GM12878 (cell line): Measurements from ENCODE around the gene ANO1. TPM values are rescaled to one million over a fixed set of nuclear protein-coding genes. Genes with fewer than 3 reads are reported as not detected.

ENCODE experiments used
- ATAC-seq: fragments of 200-7000 bp; cut with Tn5 transposase; 3 replicates; pipeline ENCODE4 v1.9.1; 2020; ENCODE audit warnings: mild to moderate bottlenecking, moderate library complexity
- BruUV-seq: library from RNA; stranded (reverse); fragments of 400-500 nt; replicated peaks from 2 replicates; lab custom pipeline; 2021; lab: Mats Ljungman, UMichigan
- CTCF ChIA-PET: fragments of 300-600 bp; sonication (Branson Sonifier 250); formaldehyde crosslinking; extraction: SDS; loops from one replicate; lab custom pipeline; 2021; ENCODE audit warnings: inconsistent platforms; lab: Yijun Ruan, JAX
- POLR2A ChIA-PET: fragments of 350-600 bp; formaldehyde crosslinking; extraction: SDS; loops from one replicate; lab custom pipeline; 2021; ENCODE audit warnings: inconsistent platforms; lab: Charles Lee
- RAD21 ChIA-PET: fragments of 300-600 bp; sonication (Branson Sonifier 250); formaldehyde crosslinking; loops from one replicate; lab custom pipeline; 2023; ENCODE audit warnings: antibody characterized with exemption; ENCODE audit not compliant: unreplicated experiment; lab: Charles Lee
- SMC1A ChIA-PET: fragments of 300-600 bp; sonication (Branson Sonifier 250); formaldehyde crosslinking; loops from one replicate; lab custom pipeline; 2023; ENCODE audit not compliant: unreplicated experiment, uncharacterized antibody; lab: Charles Lee
- DNase-seq: peaks from one replicate; pipeline ENCODE4 v3.0.0-alpha.2; 2011; ENCODE audit warnings: low read depth, low spot score
- FAIRE-seq: peaks from 3 replicates; lab custom pipeline; 2011; peaks lifted over from hg19 to GRCh38; lab: Jason Lieb, UNC
- H2AFZ ChIP-seq: 2 replicates; pipeline ENCODE4 v1.6.0; 2011; ENCODE audit warnings: low read depth, low read length, control low read depth; ENCODE audit not compliant: control insufficient read depth
- H3K27ac ChIP-seq: 2 replicates; pipeline ENCODE4 v1.5.1; 2011; ENCODE audit warnings: control low read depth; ENCODE audit not compliant: control insufficient read depth, insufficient read depth
- H3K27me3 ChIP-seq, 2 experiments: replicated peaks in 1 of 2; 2 replicates each; pipeline versions ENCODE4 v1.6.0 to v1.6.1; 2011; ENCODE audit warnings: low read length in 1 of 2; ENCODE audit not compliant: control insufficient read depth in 2 of 2, insufficient read depth in 2 of 2
- H3K36me3 ChIP-seq, 2 experiments: 2 replicates each; pipeline ENCODE4 v1.5.1; 2011; ENCODE audit warnings: low read length in 1 of 2; ENCODE audit not compliant: control insufficient read depth in 2 of 2, insufficient read depth in 2 of 2
- H3K4me1 ChIP-seq: 2 replicates; pipeline ENCODE4 v1.6.1; 2011; ENCODE audit warnings: mild to moderate bottlenecking, low read length, moderate library complexity, mixed read lengths; ENCODE audit not compliant: control insufficient read depth, insufficient read depth
- H3K4me2 ChIP-seq: 2 replicates; pipeline ENCODE4 v1.6.0; 2011; ENCODE audit warnings: control low read depth; ENCODE audit not compliant: control insufficient read depth, insufficient read depth
- H3K4me3 ChIP-seq: fragments of 200-600 bp; sonication (generic); 2 replicates; pipeline ENCODE4 v1.5.1; 2016
- H3K79me2 ChIP-seq: 2 replicates; pipeline ENCODE4 v1.6.0; 2011; ENCODE audit warnings: low read length; ENCODE audit not compliant: control insufficient read depth, insufficient read depth
- H3K9ac ChIP-seq: 2 replicates; pipeline ENCODE4 v1.8.0; 2011; ENCODE audit warnings: low read length, control low read depth, mixed read lengths; ENCODE audit not compliant: control insufficient read depth, insufficient read depth
- H3K9me3 ChIP-seq: replicated peaks from 3 replicates; pipeline ENCODE4 v1.5.1; 2011; ENCODE audit warnings: mild to moderate bottlenecking, low read length; ENCODE audit not compliant: control insufficient read depth, insufficient read depth
- H4K20me1 ChIP-seq: 2 replicates; pipeline ENCODE4 v1.6.0; 2011; ENCODE audit not compliant: control insufficient read depth, insufficient read depth
- CEBPB ChIP-seq, 2 experiments: fragments of 150-350 bp in 1 of 2; IDR thresholded peaks; 2 replicates each; pipeline ENCODE4 v1.6.1; 2012 to 2014; ENCODE audit warnings: low read depth in 2 of 2, low read length in 2 of 2, borderline replicate concordance in 1 of 2, inconsistent platforms in 1 of 2
- CHD2 ChIP-seq: IDR thresholded peaks from 2 replicates; pipeline ENCODE4 v1.6.1; 2011; ENCODE audit warnings: low read depth, low read length, improper control_type of control experiment, borderline replicate concordance
- CHD4 ChIP-seq: fragments of 200-600 bp; sonication (generic); IDR thresholded peaks from 2 replicates; pipeline ENCODE4 v1.6.1; 2016; ENCODE audit warnings: mild to moderate bottlenecking
- ELK1 ChIP-seq: IDR thresholded peaks from 2 replicates; pipeline ENCODE4 v1.6.1; 2012; ENCODE audit warnings: low read depth, low read length, improper control_type of control experiment
- NKRF ChIP-seq: fragments of 450-650 bp; conservative IDR thresholded peaks from 2 replicates; pipeline ENCODE4 v1.6.1; 2017; ENCODE audit warnings: mild to moderate bottlenecking, moderate library complexity
- RFX5 ChIP-seq: IDR thresholded peaks from 2 replicates; pipeline ENCODE4 v1.6.1; 2011; ENCODE audit warnings: low read depth, low read length, improper control_type of control experiment
- TARDBP ChIP-seq: IDR thresholded peaks from 2 replicates; pipeline ENCODE4 v1.6.1; 2016; ENCODE audit warnings: borderline replicate concordance
- TBL1XR1 ChIP-seq: IDR thresholded peaks from 2 replicates; pipeline ENCODE4 v1.6.1; 2012; ENCODE audit warnings: low read depth, low read length, improper control_type of control experiment
- ZBED1 ChIP-seq: IDR thresholded peaks from 2 replicates; pipeline ENCODE4 v1.6.1; 2016; ENCODE audit warnings: borderline replicate concordance
- ZBTB11 ChIP-seq: fragments of 450-650 bp; formaldehyde crosslinking; IDR thresholded peaks from 2 replicates; pipeline ENCODE4 v1.5.0; 2022; ENCODE audit warnings: mild to moderate bottlenecking, missing genetic modification characterization
- ZNF687 ChIP-seq: fragments of 450-650 bp; IDR thresholded peaks from 2 replicates; pipeline ENCODE4 v1.6.1; 2017; ENCODE audit warnings: mild to moderate bottlenecking, moderate library complexity
- WGBS: methylation state at CpG from one replicate; pipeline ENCODE4 v1.1.6; 2016; ENCODE audit warnings: low lambda C conversion rate; ENCODE audit not compliant: insufficient replicate concordance, insufficient coverage; ENCODE audit errors: missing lambda C conversion rate; 5-methylcytosine and 5-hydroxymethylcytosine counted together
- in situ Hi-C: fragments of 300-500 bp; cut with MboI; formaldehyde crosslinking; loops from 9 replicates; pipeline ENCODE4 v1.14.3; 2018; ENCODE audit warnings: mixed read lengths
- intact Hi-C: fragments of 100-400 bp; cut with micrococcal nuclease; formaldehyde crosslinking; loops from one replicate; pipeline ENCODE4 v1.14.2; 2022; ENCODE audit not compliant: unreplicated experiment
- polyA plus RNA-seq, 11 experiments: library from polyadenylated mRNA; depleted of rRNA in 4 of 11; unstranded in 6 of 11; stranded (reverse) in 5 of 11; fragments of >200 nt; fragmentation: Nextera tagmentation in 4 of 11; fragmentation: Illumina TruSeq in 1 of 11; extraction: Ambion mirVana in 4 of 11; extraction: Trizol in 1 of 11; gene quantifications; 1 replicate in 1 of 11; 2 replicates in 10 of 11; pipeline versions ENCODE4 v1.2.1 to v1.2.3, GENCODE V29; 2011 to 2016; ENCODE audit warnings: inconsistent platforms in 2 of 11, missing spikeins in 2 of 11, low read depth in 1 of 11
- total RNA-seq, 4 experiments: library from RNA; depleted of rRNA in 3 of 4; stranded (reverse); fragments of >200 nt in 3 of 4; fragmentation: Illumina TruSeq in 1 of 4; extraction: Trizol in 1 of 4; gene quantifications; 2 replicates each; pipeline versions ENCODE4 v1.2.1 to v1.2.3, GENCODE V29; 2013 to 2021

ANO1 gene
- total and polyA plus RNA-seq, 10 of the 15 experiments (the other 5 are each of a cell fraction or from before 2014, with no cell fraction given) = 0.01 to 0.38 (median 0.06) TPM; not detected in 7

- no peak for TF ChIP-seq ZNF687
- no peak for TF ChIP-seq TBL1XR1
- no peak for TF ChIP-seq ZBED1
- no peak for TF ChIP-seq CHD4
- no peak for TF ChIP-seq CEBPB (IDR thresholded peaks at IDR 0.05; ENCODE audit: borderline replicate concordance in 1 of 2, low read depth in 2 of 2, low read length in 2 of 2)
Observed at GRCh38 chr11:70187771-70188170, 109.7 kb downstream of the ANO1 start (continued).

GRCh38 chr11:70189622-70190021 lies 111.5 kb downstream of the ANO1 start:
- ChIA-PET POLR2A (no interaction called here), SMC1A (no interaction called here), CTCF (no interaction called here), RAD21 (no interaction called here)
- H3K9ac ChIP-seq = no peak overlapping the region
- H3K27ac ChIP-seq = no peak overlapping the region
- FAIRE-seq (no peak), ATAC-seq (no peak), DNase-seq (no peak)
- no peaks in the 10 kb centered on the region for H3K36me3 ChIP-seq
- H4K20me1 ChIP-seq = no peaks in the 10 kb centered on the region
- H3K79me2 ChIP-seq = no peaks in the 10 kb centered on the region
- BruUV-seq = no TSS peak
- no peaks in the 10 kb centered on the region; a peak in 1 of 4 replicates for H3K27me3 ChIP-seq
- 43% methylated on average over 11 of the region's 11 CpGs for WGBS
- no peak overlapping the region for H3K4me3 ChIP-seq
- no peak overlapping the region for H2AFZ ChIP-seq
- no peak overlapping the region for H3K4me2 ChIP-seq
- in situ Hi-C loops = loop anchor here (10.0 kb wide), 1 partner anchor 505 kb away; no protein-coding TSS in a partner anchor
- H3K4me1 ChIP-seq = no peaks in the 10 kb centered on the region
- intact Hi-C loops = no loop called here
- H3K9me3 ChIP-seq = no peaks in the 10 kb centered on the region
- TF ChIP-seq ELK1 (no peak), RFX5 (no peak), ZBTB11 (CRISPR knock-in tag) (no peak), TARDBP (no peak), CHD2 (no peak), NKRF (no peak)
